Tibial artery (tissue), 4 donors: ENCODE results near the gene ANGPTL8.

Experiments
- DNase-seq, 2 donors: peaks; one replicate each; pipeline ENCODE4 v3.0.0-alpha.2; 2019
- H3K27ac ChIP-seq, 2 donors: fragments of 200-600 bp; sonication (generic) in 1 of 2; 1 replicate in 1 of 2; 2 replicates in 1 of 2; pipeline ENCODE4 v1.5.1; 2018 to 2019; ENCODE audit warnings: mild to moderate bottlenecking in 1 of 2
- H3K27me3 ChIP-seq, 2 donors: fragments of 200-600 bp; sonication (generic) in 1 of 2; one replicate each; pipeline versions ENCODE4 v1.5.1 to v1.6.0; 2016 to 2019
- H3K36me3 ChIP-seq, 3 donors: fragments of 200-600 bp; sonication (generic) in 2 of 3; one replicate each; pipeline ENCODE4 v1.5.1; 2016 to 2019; ENCODE audit warnings: mild to moderate bottlenecking in 2 of 3
- H3K4me1 ChIP-seq, 4 donors: fragments of 200-600 bp; sonication (generic) in 2 of 4; 1 replicate in 3 of 4; 2 replicates in 1 of 4; pipeline ENCODE4 v1.5.1; 2016 to 2019
- H3K4me3 ChIP-seq, 2 donors: fragments of 200-600 bp; sonication (generic) in 1 of 2; 1 replicate in 1 of 2; 2 replicates in 1 of 2; pipeline ENCODE4 v1.5.1; 2018 to 2019; ENCODE audit warnings: mild to moderate bottlenecking in 2 of 2
- H3K9me3 ChIP-seq, 3 donors: fragments of 200-600 bp; sonication (generic) in 1 of 3; one replicate each; pipeline ENCODE4 v1.5.1; 2016 to 2019
- CTCF ChIP-seq, 2 experiments: fragments of 200-600 bp in 1 of 2; fragments of 450-650 bp in 1 of 2; IDR thresholded peaks; one replicate each; pipeline ENCODE4 v1.5.1; 2017 to 2019; ENCODE audit warnings: antibody characterized with exemption in 2 of 2, mild to moderate bottlenecking in 1 of 2, moderate library complexity in 1 of 2
- intact Hi-C: fragments of 100-400 bp; cut with DNase I; formaldehyde crosslinking; loops from one replicate; pipeline ENCODE4 v1.15.0; 2023; ENCODE audit warnings: low total_unique reads

The ANGPTL8 gene

GRCh38 chr19:11197291-11198174 is 41.9 kb upstream of the ANGPTL8 start, which contains the start of gene KANK2:
Gene KANK2 (minus strand): TSS chr19:11197545. CDS start chr19:11194511, 3,034 bp downstream.
- Histone ChIP-seq H3K27me3 (no peaks in the 10 kb centered on the region), H3K4me3 (peak within 1 kb of the TSS; percentile 93 to 98), H3K9me3 (no peaks in the 10 kb centered on the region), H3K4me1 (peaks cover 0 to 71% (median 51%) of the 10 kb centered on the region in 4 donors), H3K36me3 (peaks cover 23 to 43% (median 38%) of the 10 kb centered on the region in 3 donors), H3K27ac (peak within 1 kb of the TSS; percentile 94 to 98)
- intact Hi-C loops, result loop anchor here (2.0 kb wide), 1 partner anchor 55 kb away; no protein-coding TSS in a partner anchor
- peak; percentile 73 to 92 for DNase-seq
- peak in 1 of 2 experiments; percentile 9 for TF ChIP-seq CTCF (IDR thresholded peaks at IDR 0.05)

GRCh38 chr19:11198175-11198534 is 41.3 kb upstream of the ANGPTL8 start:
- no peak for DNase-seq
- H3K9me3 ChIP-seq, result no peaks in the 10 kb centered on the region
- peak overlapping the region; percentile 94 to 98 for H3K27ac ChIP-seq
- peaks cover 17 to 37% (median 31%) of the 10 kb centered on the region in 3 donors for H3K36me3 ChIP-seq
- TF ChIP-seq CTCF (IDR thresholded peaks at IDR 0.05), result no peak
- no peaks in the 10 kb centered on the region for H3K27me3 ChIP-seq
- H3K4me1 ChIP-seq, result peaks cover 0 to 71% (median 51%) of the 10 kb centered on the region in 4 donors
- intact Hi-C loops, result no loop called here
- H3K4me3 ChIP-seq, result peak overlapping the region; percentile 93 to 98

GRCh38 chr19:11198769-11199424 is 40.5 kb upstream of the ANGPTL8 start:
- H3K27ac ChIP-seq, result peak overlapping the region; percentile 94 to 98
- intact Hi-C loops, result no loop called here
- no peaks in the 10 kb centered on the region for H3K27me3 ChIP-seq
- TF ChIP-seq CTCF (IDR thresholded peaks at IDR 0.05), result no peak
- peaks cover 0 to 71% (median 48%) of the 10 kb centered on the region in 4 donors for H3K4me1 ChIP-seq
- H3K36me3 ChIP-seq, result peaks cover 9 to 30% (median 24%) of the 10 kb centered on the region in 3 donors
- H3K9me3 ChIP-seq, result no peaks in the 10 kb centered on the region
- peak in 1 of 2 donors; percentile 56 for DNase-seq
- H3K4me3 ChIP-seq, result no peak overlapping the region

- intact Hi-C loops, result no loop called here
- H3K4me3 ChIP-seq, result no peak overlapping the region
- no peak for DNase-seq
- peaks cover 0 to 71% (median 48%) of the 10 kb centered on the region in 4 donors for H3K4me1 ChIP-seq
- H3K9me3 ChIP-seq, result no peaks in the 10 kb centered on the region
- H3K27ac ChIP-seq, result peak overlapping the region; percentile 94 to 98
- no peaks in the 10 kb centered on the region for H3K27me3 ChIP-seq
- no peak for TF ChIP-seq CTCF (IDR thresholded peaks at IDR 0.05)
- H3K36me3 ChIP-seq, result peaks cover 4 to 23% (median 18%) of the 10 kb centered on the region in 3 donors
Observed at GRCh38 chr19:11199517-11199916, 39.9 kb upstream of the ANGPTL8 start.

- TF ChIP-seq CTCF (IDR thresholded peaks at IDR 0.05), result no peak
- intact Hi-C loops, result loop anchor here (5.0 kb wide), 1 partner anchor 113 kb away; the partner anchor contains the start of gene LDLR
- DNase-seq, result no peak
- Histone ChIP-seq H3K36me3 (peaks cover 3 to 18% (median 14%) of the 10 kb centered on the region in 3 donors), H3K27me3 (no peaks in the 10 kb centered on the region), H3K4me1 (peaks cover 0 to 71% (median 48%) of the 10 kb centered on the region in 4 donors), H3K27ac (peak overlapping the region; percentile 94 to 98), H3K9me3 (no peaks in the 10 kb centered on the region), H3K4me3 (no peak overlapping the region)
Observed at GRCh38 chr19:11200015-11200574, 39.3 kb upstream of the ANGPTL8 start.
